GM23248 (cell line): ENCODE data around the gene MED15. TPM values are rescaled to one million over a fixed set of nuclear protein-coding genes. Genes with fewer than 3 reads are reported as not detected.
"Not testable (repeated sequence)": the region's sequence is repeated elsewhere in the genome, so short reads cannot be mapped to it uniquely, and the experiment has no call there.

Source experiments
- DNase-seq: peaks from one replicate; pipeline ENCODE4 v3.0.0-alpha.2; 2015
- H2AFZ ChIP-seq: fragments of 200-600 bp; sonication (generic); 2 replicates; pipeline ENCODE4 v1.6.1; 2016; ENCODE audit warnings: antibody characterized with exemption
- H3F3A ChIP-seq: fragments of 200-600 bp; sonication (generic); 2 replicates; pipeline ENCODE4 v1.6.1; 2016; ENCODE audit warnings: mild to moderate bottlenecking, antibody characterized with exemption, mixed run types; ENCODE audit not compliant: insufficient read depth
- H3K27ac ChIP-seq: fragments of 200-600 bp; sonication (generic); 2 replicates; pipeline ENCODE4 v1.5.1; 2016; ENCODE audit warnings: mild to moderate bottlenecking
- H3K27me3 ChIP-seq: fragments of 200-600 bp; sonication (generic); replicated peaks from 2 replicates; pipeline ENCODE4 v1.6.1; 2016; ENCODE audit warnings: mild to moderate bottlenecking; ENCODE audit not compliant: insufficient read depth
- H3K36me3 ChIP-seq: fragments of 200-600 bp; sonication (generic); 2 replicates; pipeline ENCODE4 v1.6.1; 2016; ENCODE audit warnings: low read depth, mild to moderate bottlenecking
- H3K4me1 ChIP-seq: fragments of 200-600 bp; sonication (generic); 2 replicates; pipeline ENCODE4 v1.6.1; 2016; ENCODE audit warnings: mild to moderate bottlenecking; ENCODE audit not compliant: insufficient read depth
- H3K4me2 ChIP-seq: fragments of 200-600 bp; sonication (generic); one replicate; pipeline ENCODE4 v1.6.1; 2016; ENCODE audit warnings: mild to moderate bottlenecking; ENCODE audit not compliant: unreplicated experiment
- H3K4me3 ChIP-seq: fragments of 200-600 bp; sonication (generic); 2 replicates; pipeline ENCODE4 v1.5.1; 2016; ENCODE audit warnings: mild to moderate bottlenecking
- H3K79me2 ChIP-seq: fragments of 200-600 bp; sonication (generic); 2 replicates; pipeline ENCODE4 v1.6.1; 2016; ENCODE audit warnings: mild to moderate bottlenecking; ENCODE audit not compliant: insufficient read depth
- H3K9ac ChIP-seq: fragments of 200-600 bp; sonication (generic); 2 replicates; pipeline ENCODE4 v1.6.1; 2016; ENCODE audit warnings: mild to moderate bottlenecking
- H3K9me2 ChIP-seq: fragments of 200-600 bp; sonication (generic); 2 replicates; pipeline ENCODE4 v1.6.1; 2016; ENCODE audit warnings: mixed run types, mild to moderate bottlenecking, moderate library complexity; ENCODE audit not compliant: insufficient read depth
- H3K9me3 ChIP-seq: fragments of 200-600 bp; sonication (generic); one replicate; pipeline ENCODE4 v1.6.1; 2017; ENCODE audit warnings: low read depth
- H4K20me1 ChIP-seq: fragments of 200-600 bp; sonication (generic); 2 replicates; pipeline ENCODE4 v1.6.0; 2016; ENCODE audit not compliant: insufficient read depth
- EZH2 ChIP-seq: fragments of 200-600 bp; sonication (generic); IDR thresholded peaks from 2 replicates; pipeline ENCODE4 v1.6.1; 2018; ENCODE audit warnings: antibody characterized with exemption, mild to moderate bottlenecking; ENCODE audit not compliant: insufficient read depth, poor library complexity, severe bottlenecking
- EZH2phosphoT487 ChIP-seq: fragments of 200-600 bp; sonication (generic); IDR thresholded peaks from 2 replicates; pipeline ENCODE4 v1.6.1; 2018; ENCODE audit warnings: antibody characterized with exemption, moderate library complexity, mild to moderate bottlenecking, low read depth; ENCODE audit not compliant: insufficient read depth
- WGBS, 2 experiments: methylation state at CpG; one replicate each; pipeline ENCODE4 v1.1.6; 2015 to 2017; ENCODE audit warnings: low lambda C conversion rate in 2 of 2, low coverage in 1 of 2; ENCODE audit errors: missing lambda C conversion rate in 2 of 2; 5-methylcytosine and 5-hydroxymethylcytosine counted together
- in situ Hi-C: fragments of 300-500 bp; cut with MboI; formaldehyde crosslinking; loops from 2 replicates; pipeline ENCODE4 v1.15.0; 2020
- polyA plus RNA-seq: library from polyadenylated mRNA; unstranded; fragments of >200 nt; fragmentation: Nextera tagmentation; extraction: Ambion mirVana; gene quantifications from 2 replicates; pipeline ENCODE4 v1.2.1, GENCODE V29; 2016
- total RNA-seq: library from RNA; depleted of rRNA; stranded (reverse); fragments of >200 nt; shearing (Covaris generic); gene quantifications from 2 replicates; pipeline ENCODE4 v1.2.3, GENCODE V29; 2014

The MED15 gene
- total and polyA plus RNA-seq, 2 experiments from 2014 or later, result 40.2 to 69.7 TPM

DNA sequence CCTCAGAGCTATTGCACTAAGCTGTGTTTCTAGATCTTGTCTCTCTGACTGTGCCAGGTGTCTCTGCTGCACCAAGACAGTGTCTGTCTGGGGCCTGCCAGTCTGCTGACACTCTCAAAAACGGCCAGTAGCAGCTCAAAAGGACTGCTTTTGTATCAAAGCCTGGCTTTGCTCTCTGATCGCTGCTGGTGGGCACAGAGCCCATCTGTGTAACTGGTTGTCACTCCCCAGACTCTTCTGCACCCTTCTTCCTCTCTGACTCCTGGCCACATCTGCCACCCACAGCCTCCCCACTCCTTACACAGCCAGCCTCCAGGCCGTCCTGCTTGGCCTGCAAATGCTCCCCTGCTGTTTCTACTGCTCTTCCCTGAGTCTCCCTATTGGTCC, 26.5 kb downstream of the MED15 start:
- Histone ChIP-seq H3K4me3 (no peak overlapping the region), H4K20me1 (no peaks in the 10 kb centered on the region), H2AFZ (no peak overlapping the region), H3K79me2 (peaks cover 84% of the 10 kb centered on the region), H3K27me3 (no peaks in the 10 kb centered on the region), H3F3A (peaks cover 51% of the 10 kb centered on the region), H3K27ac (peak overlapping the region; percentile 100), H3K4me1 (peaks cover 52% of the 10 kb centered on the region), H3K4me2 (no peak overlapping the region), H3K36me3 (peaks cover 15% of the 10 kb centered on the region; the same call in 1 of the 2 replicates), H3K9ac (peak overlapping the region; percentile 93), H3K9me2 (no peaks in the 10 kb centered on the region), H3K9me3 (no peaks in the 10 kb centered on the region)
- 58 to 59% methylated on average over 3 of the region's 3 CpGs for WGBS, 2 experiments
- in situ Hi-C loops, result no loop called here
- TF ChIP-seq EZH2 (no peak), EZH2phosphoT487 (no peak)
- peak; percentile 23 for DNase-seq

DNA sequence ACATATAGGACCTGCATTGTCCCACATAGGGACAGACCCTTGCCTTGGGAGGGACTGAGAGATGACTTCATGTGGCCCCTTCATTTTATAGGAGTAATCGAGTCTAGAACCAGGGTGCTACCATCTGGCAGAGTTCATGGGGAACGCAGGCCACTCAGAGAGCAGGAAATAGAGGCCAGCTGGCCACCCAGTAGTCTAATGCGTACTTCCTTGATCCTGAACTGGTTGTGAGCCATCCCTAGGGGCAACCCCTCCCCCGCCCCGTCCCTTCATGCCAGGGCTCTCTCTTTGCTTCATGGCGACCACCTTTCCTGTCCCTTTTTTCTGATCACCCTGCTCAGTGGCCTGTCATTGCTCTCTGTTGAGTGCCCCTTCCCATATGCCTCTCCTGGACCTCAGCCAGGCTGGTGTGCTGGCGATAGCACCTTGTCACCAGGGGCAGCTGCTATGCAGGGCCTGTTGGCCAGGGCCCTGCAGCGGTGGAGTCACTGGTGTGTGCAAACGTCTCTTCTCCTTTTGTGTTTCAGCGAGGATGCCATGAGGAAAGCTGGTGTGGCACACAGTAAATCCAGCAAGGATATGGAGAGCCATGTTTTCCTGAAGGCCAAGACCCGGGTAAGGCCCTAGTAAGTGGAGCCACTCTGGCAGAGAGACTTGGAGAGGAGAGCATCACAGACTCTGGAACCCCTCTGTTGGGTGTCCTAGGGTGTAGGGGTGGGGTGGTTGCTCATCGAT, 29.3 kb downstream of the MED15 start:
- no peak overlapping the region for H3K4me2 ChIP-seq
- H3K27me3 ChIP-seq, result no peaks in the 10 kb centered on the region
- no peak overlapping the region for H3K4me3 ChIP-seq
- in situ Hi-C loops, result no loop called here
- peaks cover 32% of the 10 kb centered on the region for H3F3A ChIP-seq
- WGBS, 2 experiments, result 85 to 88% methylated on average over 12 of the region's 12 CpGs
- no peak for DNase-seq
- TF ChIP-seq EZH2, result no peak
- no peak for TF ChIP-seq EZH2phosphoT487
- no peaks in the 10 kb centered on the region for H3K9me2 ChIP-seq
- no peak overlapping the region for H3K9ac ChIP-seq
- H3K4me1 ChIP-seq, result peaks cover 26% of the 10 kb centered on the region
- peaks cover 35% of the 10 kb centered on the region for H3K36me3 ChIP-seq
- 0 out of 2 replicates have a peak overlapping the region, but pooled peaks have one; percentile 26 for H3K27ac ChIP-seq
- no peaks in the 10 kb centered on the region for H4K20me1 ChIP-seq
- H3K79me2 ChIP-seq, result peaks cover 97% of the 10 kb centered on the region
- no peaks in the 10 kb centered on the region for H3K9me3 ChIP-seq
- H2AFZ ChIP-seq, result no peak overlapping the region

GRCh38 chr22:20537325-20537756, 29.9 kb downstream of the MED15 start:
- 96 to 97% methylated on average over 3 of the region's 3 CpGs for WGBS, 2 experiments
- H4K20me1 ChIP-seq, result no peaks in the 10 kb centered on the region

DNA sequence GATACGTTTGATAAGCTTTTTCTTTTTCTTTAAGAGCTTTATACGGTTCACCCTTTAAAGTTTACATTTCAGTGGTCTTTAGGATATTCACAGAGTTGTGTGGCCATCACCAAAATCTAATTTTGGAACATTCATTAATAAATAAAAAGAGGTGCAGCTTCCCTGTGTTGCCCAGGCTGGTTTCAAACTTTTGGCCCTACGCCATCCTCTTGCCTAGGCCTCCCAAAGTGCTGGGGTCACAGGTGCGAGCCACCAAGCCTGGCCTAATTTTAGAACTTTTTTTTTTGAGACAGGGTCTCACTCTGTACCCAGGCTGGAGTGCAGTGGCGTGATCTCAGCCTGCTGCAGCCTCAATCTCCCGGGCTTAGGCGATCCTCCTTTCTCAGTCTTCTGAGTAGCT, 30.6 kb downstream of the MED15 start:
- Histone ChIP-seq H3K79me2 (peaks cover 99% of the 10 kb centered on the region), H3K27ac (no peak overlapping the region), H3K27me3 (no peaks in the 10 kb centered on the region), H3K36me3 (peaks cover 40% of the 10 kb centered on the region), H4K20me1 (no peaks in the 10 kb centered on the region), H3K4me3 (no peak overlapping the region), H3K4me1 (peaks cover 14% of the 10 kb centered on the region), H3K4me2 (no peak overlapping the region), H2AFZ (no peak overlapping the region), H3K9ac (no peak overlapping the region), H3K9me3 (no peaks in the 10 kb centered on the region), H3K9me2 (no peaks in the 10 kb centered on the region), H3F3A (peaks cover 31% of the 10 kb centered on the region)
- WGBS, 2 experiments, result 91 to 92% methylated on average over 6 to 7 of the region's 7 CpGs
- in situ Hi-C loops, result no loop called here
- DNase-seq, result no peak
- TF ChIP-seq EZH2phosphoT487, result no peak
- no peak for TF ChIP-seq EZH2

More at GRCh38 chr22:20537325-20537756, 29.9 kb downstream of the MED15 start:
- DNase-seq, result no peak
- Histone ChIP-seq H3K9me2 (no peaks in the 10 kb centered on the region), H3K27me3 (no peaks in the 10 kb centered on the region), H3K4me1 (peaks cover 20% of the 10 kb centered on the region), H3K9me3 (no peaks in the 10 kb centered on the region), H3K27ac (no peak overlapping the region), H3K4me3 (no peak overlapping the region), H2AFZ (no peak overlapping the region), H3K9ac (no peak overlapping the region), H3K36me3 (peaks cover 40% of the 10 kb centered on the region), H3K79me2 (peaks cover 99% of the 10 kb centered on the region), H3K4me2 (no peak overlapping the region), H3F3A (peaks cover 32% of the 10 kb centered on the region)
- TF ChIP-seq EZH2phosphoT487 (no peak), EZH2 (no peak)
- in situ Hi-C loops, result no loop called here

DNA sequence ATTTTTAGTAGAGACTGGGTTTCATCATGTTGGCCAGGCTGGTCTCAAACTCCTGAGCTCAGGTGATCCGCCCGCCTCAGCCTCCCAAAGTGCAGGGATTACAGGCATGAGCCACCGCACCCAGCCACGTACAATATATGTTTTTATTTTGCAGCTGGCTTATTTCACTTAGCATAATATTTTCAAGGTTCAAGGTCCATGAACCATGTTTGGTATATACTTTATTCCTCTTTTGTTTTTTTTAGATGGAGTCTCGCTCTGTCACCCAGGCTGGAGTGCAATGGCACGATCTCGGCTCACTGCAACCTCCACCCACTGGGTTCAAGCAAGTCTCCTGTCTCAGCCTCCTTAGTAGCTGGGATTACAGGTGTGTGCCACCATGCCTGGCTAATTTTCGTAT, 31.5 kb downstream of the MED15 start:
- not testable (repeated sequence) for H4K20me1 ChIP-seq
- peaks cover 40% of the 10 kb centered on the region for H3K36me3 ChIP-seq

More for the DNA sequence above, 31.5 kb downstream of the MED15 start:
- H3K9me3 ChIP-seq, DNase-seq, H3K27me3 ChIP-seq, H3K4me2 ChIP-seq, in situ Hi-C loops, H3K27ac ChIP-seq, H3K9me2 ChIP-seq, H3K9ac ChIP-seq, H3K4me3 ChIP-seq, H2AFZ ChIP-seq: not testable (repeated sequence)
- Histone ChIP-seq H3K4me1 (peaks cover 14% of the 10 kb centered on the region), H3F3A (peaks cover 26% of the 10 kb centered on the region), H3K79me2 (peaks cover 99% of the 10 kb centered on the region)
- 96 to 99% methylated on average over 8 of the region's 8 CpGs for WGBS, 2 experiments
